GM19193 (cell line): ENCODE results near the gene BCAM.

Experiments
- POLR2A ChIP-seq: IDR thresholded peaks from 4 replicates; pipeline ENCODE4 v1.6.1; 2011; ENCODE audit not compliant: insufficient read depth, insufficient read length; ENCODE audit errors: extremely low read depth

BCAM gene

GRCh38 chr19:44785993-44786392 is 22.9 kb upstream of the BCAM start:
- no peak for TF ChIP-seq POLR2A

- no peak for TF ChIP-seq POLR2A
Measured at GRCh38 chr19:44788971-44789370, 19.9 kb upstream of the BCAM start.

- TF ChIP-seq POLR2A: no peak
Measured at GRCh38 chr19:44789943-44790483, 18.9 kb upstream of the BCAM start.

GRCh38 chr19:44792281-44792680 is 16.6 kb upstream of the BCAM start:
- no peak for TF ChIP-seq POLR2A

GRCh38 chr19:44794610-44795009 is 14.3 kb upstream of the BCAM start:
- TF ChIP-seq POLR2A: no peak

GRCh38 chr19:44795398-44795987 is 13.4 kb upstream of the BCAM start:
- no peak for TF ChIP-seq POLR2A

GRCh38 chr19:44796701-44797115 is 12.2 kb upstream of the BCAM start:
- no peak for TF ChIP-seq POLR2A

- no peak for TF ChIP-seq POLR2A
Measured at GRCh38 chr19:44799627-44800346, 9.1 kb upstream of the BCAM start.

GRCh38 chr19:44800461-44800860 is 8.4 kb upstream of the BCAM start:
- TF ChIP-seq POLR2A: no peak

GRCh38 chr19:44803442-44804428 is 5.2 kb upstream of the BCAM start:
- no peak for TF ChIP-seq POLR2A

GRCh38 chr19:44806291-44806690 is 2.6 kb upstream of the BCAM start:
- TF ChIP-seq POLR2A: no peak

GRCh38 chr19:44807162-44807561 is 1.7 kb upstream of the BCAM start:
- no peak for TF ChIP-seq POLR2A

GRCh38 chr19:44807652-44808462 is 1.0 kb upstream of the BCAM start:
- TF ChIP-seq POLR2A: no peak

GRCh38 chr19:44809577-44810233 is 802 bp downstream of the BCAM start:
- TF ChIP-seq POLR2A: no peak
